IPS DF 4.7 (cell line): ENCODE data around the gene TNNT3.

Experiments
- DNase-seq: peaks from one replicate; pipeline ENCODE4 v3.0.0-alpha.2; 2013; ENCODE audit warnings: low spot score; ENCODE audit errors: extremely low read depth

TNNT3 gene

DNA sequence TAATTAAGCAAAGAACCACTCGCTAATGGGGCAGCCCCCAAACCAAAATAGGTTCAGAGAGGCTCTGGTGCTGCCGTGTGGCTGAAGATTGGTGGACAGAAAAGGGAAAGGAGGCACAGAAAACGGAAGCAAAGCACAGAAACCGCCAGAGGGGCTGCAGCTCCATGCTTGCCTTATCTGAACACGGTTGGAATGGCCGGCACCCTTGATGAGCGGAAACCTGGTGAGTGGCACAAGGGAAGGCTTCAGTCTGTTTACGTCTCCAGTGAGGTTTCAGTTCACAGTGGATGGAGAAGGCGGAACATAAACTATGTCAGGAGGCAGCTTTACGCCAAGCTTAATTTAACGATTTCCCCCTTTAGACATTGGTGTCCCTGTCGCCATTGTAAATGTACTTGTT lies 22.6 kb upstream of the TNNT3 start:
- DNase-seq, result no peak

DNA sequence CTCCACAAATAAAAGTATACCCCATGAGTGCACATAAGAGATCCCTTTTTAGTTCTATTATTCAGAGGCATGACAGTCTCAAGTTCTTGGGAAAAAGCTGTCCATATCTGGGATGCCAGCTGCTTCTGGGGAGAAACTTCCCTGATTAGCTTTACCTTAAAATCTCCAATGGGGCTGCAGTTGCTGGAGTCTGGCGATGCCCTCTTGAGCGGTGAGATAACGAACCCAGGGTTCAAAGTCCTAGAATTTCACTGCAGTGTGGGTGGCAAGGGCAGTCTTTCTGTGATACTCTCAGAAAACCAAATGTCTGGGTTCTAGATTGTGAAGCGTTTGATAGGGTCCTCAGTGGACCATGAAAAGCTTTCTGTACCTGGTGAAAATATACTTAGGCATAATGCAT lies 20.4 kb upstream of the TNNT3 start:
- DNase-seq, result no peak

DNA sequence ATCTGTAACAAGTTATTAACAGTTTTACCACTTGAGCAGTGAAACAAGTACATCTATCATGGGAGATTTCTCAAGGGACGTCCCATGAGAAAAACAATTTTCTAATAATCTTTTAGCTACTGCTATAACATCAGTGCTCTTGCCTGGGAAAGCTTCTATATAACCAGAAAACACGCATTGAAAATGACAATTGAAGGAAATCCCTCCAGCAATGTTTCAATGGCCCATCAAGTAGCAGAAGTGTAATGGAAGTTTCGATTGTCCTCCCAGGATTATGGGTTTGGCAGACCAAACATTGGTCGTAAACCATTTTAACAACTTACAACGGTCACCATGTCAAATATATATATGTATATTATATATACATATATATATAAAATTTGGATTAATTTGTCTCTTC lies 19.8 kb upstream of the TNNT3 start:
- no peak for DNase-seq

DNA sequence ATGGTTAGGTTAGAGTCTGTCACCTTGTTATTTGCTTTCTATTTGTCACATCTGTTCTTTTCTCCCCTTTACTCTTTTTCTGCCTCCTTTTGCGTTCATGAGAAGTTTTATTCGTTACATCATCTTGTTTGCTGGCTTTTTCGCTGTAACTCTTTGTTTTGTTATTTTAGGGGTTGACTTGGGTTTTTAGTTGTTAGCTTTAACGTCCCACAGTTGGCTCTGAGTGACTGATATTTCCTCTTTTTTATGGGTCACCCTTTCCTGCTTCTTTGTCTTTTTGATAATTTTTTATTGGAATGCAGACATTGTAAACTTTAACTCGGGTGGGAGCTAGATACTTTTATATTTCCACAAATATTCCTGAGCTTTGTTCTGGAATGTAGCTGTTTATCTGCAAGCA lies 13.3 kb upstream of the TNNT3 start:
- DNase-seq, result no peak

DNA sequence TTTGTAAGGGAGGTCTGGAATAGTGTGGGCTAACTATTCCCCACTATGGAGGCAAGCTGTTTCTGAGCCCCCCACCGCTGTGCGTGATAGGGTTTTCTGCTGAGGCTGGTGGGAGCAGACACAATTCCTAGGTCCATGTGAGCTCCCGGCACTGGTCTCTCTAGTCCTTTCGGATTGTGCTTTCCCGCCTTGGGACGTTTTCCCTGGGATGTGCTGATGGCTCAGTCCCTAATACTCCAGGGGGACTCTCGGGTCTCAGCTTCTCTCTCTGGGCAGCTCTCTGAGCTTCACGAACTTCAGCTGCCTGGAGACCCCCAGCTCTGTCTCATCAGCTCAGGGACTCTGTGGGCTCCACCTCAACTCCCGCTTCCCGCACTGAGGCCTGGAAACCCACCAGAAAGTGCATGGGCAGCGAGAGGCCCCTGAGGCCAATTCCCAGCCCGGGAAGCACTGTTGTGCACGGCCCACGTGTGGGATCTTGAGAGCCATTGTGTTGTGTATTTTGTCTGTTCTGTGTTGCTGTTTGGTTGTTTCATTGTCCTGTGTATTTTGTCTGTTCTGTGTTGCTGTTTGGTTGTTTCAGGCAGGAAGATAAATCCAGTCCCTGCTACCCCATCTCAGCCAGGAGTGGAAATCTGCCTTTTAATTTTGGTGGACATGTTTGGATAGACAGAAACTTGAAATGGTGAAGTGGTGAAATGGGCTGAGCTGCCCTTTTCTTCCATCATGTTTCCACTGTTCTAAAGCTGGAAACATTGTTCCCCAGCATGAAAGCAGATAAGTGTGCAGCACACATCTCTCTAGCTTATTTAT lies 12.7 kb upstream of the TNNT3 start:
- DNase-seq, result no peak

DNA sequence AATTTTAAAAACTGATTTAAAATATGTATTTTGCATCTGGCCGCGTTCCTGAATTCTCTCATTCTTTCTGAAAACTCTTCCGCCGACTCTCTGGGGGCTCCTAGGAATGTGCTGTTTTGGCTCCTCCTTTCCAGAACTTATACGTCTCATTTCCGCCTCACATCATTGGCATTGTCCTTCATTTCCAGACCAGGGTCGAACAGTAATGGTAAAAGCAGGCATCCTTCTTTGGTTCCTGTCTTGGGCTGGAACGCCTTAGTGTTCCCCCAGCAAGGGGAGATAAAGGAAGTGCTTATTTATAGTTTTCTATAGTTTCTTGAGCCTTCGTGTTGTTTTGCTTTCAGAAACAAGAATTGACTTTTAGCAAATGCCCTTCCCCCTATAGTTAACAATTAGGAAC lies 10.9 kb upstream of the TNNT3 start:
- no peak for DNase-seq

DNA sequence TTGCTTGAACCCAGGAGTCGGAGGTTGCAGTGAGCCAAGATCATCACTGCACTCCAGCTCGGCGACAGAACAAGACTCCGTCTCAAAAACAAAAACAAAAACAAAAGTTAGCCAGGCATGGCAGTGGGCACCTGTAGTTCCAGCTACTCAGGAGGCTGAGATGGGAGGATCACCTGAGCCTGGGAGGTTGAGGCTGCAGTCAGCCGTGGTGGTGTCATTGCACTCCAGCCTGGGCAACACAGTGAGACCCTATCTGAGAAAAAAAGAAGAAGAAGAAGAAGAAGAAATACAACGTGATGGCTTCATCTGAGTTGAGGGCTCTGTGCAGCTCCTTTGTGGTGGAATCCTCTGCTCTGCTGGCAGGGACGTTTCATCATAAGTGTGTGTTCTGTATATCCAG lies 10.0 kb upstream of the TNNT3 start:
- no peak for DNase-seq

DNA sequence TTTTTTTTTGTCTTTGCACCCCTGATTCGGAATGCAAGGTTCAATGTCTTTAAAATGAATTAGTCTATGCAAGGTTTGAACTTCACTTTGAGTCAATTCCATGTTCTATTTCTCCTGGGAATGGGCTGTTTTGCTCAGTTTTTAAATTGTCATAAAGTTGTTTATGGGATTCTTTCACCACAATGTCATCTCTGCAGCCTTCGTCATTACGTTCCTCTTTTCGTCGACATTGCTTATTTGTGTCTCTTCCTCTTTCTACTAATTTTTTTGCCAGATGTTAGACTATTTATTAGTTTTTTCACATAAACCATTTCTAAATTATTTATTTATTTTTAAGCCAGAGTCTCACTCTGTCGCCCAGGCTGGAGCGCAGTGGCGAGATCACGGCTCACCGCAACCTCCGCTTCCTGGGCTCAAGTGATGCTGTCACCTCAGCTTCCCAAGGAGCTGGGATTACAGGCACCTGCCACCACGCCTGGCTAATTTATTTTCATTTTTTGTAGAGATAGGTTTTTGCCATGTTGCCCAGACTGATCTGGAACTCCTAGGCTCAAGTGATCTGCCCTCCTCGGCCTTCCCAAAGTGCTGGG lies 7.1 kb upstream of the TNNT3 start:
- no peak for DNase-seq

DNA sequence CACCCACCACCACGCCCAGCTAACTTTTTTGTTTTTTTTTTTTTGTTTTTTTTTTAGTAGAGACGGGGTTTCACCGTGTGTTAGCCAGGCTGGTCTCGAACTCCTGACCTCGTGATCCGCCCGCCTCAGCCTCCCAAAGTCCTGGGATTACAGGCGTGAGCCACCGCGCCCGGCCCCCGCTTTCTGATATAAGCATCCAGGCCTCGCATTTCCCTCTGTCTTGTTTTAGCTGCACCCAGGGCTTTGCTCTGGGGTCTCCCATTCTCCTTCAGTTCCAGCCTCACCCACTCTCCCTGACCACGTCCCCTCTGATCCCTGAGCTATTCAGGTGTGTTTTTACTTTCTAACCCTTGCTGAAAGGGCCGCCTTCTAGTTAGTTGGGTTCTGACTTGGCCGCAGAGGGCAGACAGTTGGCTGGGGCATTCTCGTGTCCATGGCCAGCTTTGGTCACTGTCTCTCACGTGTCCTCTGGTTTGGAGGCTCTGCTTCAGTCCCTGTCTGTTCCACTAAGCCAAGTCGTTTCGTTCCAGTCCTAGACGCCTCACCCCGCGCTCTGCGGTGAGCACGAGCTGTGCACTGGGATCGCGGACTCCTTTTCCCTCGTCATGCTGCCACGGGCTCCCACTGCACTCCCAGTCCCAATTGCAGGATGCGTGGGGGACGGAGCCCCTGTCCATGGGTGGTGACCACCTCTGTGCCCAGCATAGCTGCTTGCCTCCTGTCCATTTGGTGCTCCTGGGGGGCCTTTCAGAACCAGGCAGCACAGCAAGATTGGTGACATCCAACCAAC lies 6.0 kb upstream of the TNNT3 start:
- DNase-seq, result no peak

DNA sequence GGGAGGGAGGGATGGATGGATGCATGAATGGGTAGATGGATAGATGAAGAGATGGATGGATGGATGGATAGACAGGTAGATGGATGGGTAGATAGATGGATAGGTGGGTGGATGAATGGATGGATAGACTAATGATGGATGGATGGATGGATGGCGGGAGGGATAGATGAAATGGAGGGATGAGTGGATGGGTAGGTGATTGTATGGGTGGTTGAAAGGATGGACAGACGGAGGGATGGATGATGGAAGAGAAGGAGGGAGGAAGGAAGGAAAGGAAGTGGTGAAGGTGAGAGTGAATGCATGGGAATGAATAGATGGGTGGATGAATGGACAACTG lies 3.7 kb upstream of the TNNT3 start:
- no peak for DNase-seq

DNA sequence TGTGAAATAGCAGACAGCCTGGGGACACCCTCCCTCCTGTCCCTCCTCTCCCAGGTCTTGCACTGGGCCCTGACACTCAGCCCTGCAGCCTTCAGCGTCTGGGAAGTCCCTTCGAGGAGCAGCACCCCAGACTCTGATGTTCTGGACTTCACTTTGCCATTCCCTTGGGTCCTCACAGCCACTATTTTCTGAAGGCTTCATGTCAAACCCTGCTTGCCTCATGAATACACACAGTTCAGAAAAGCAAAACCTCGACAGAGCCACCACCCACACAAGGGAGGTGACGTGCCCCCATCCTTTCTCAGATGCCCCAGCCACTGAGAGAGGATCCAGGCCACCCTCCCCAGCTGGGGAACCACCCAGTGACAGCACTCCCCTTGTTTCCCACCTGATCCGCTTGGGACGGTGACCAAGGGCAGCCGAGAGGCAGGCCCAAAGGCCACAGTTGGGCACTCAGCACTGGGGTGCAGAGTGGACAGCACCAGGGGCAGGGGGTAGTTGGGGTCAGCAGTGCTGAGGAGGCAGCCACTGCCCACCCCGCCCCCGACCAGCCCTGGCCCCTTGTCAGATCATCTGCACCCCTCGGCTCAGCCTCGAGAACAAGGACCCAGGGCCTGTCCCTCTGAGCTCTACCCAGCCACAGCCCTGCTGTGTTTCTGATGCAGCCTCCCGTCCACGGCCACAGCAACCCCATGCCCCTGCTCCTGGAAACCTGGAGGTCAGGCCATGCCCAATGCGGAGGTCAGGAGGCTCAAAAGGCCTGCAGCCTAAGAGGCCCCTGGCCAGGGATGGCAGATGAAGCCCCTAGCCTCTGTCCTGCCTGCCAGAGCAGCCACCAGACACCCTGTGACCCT lies 3.1 kb upstream of the TNNT3 start:
- no peak for DNase-seq

DNA sequence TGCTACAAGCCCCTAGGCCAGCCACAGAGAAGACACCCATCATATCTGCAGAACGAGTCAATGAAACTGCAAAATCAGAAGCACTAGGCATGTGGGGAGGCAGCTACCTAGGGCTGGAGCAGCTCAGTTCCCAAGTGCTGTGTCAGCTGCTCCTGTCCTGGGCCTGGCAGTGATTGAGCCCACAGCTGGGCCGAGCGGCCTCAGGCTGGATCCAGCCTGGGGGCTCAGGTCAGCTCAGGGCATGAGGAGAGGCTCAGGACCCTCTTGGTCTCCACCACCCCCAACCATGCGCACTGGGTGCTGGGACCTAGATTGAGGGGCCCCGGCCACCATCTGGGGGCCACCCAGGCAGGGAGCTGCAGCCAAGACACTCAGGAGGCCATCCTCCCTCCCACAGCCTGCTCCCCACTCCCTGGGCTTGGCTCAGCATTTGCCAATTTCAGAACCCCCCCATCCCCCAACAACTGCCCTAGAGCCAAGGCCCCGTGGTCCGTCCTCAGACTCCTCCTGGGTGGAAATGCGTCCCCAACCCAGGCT lies 2.4 kb upstream of the TNNT3 start:
- DNase-seq, result no peak

DNA sequence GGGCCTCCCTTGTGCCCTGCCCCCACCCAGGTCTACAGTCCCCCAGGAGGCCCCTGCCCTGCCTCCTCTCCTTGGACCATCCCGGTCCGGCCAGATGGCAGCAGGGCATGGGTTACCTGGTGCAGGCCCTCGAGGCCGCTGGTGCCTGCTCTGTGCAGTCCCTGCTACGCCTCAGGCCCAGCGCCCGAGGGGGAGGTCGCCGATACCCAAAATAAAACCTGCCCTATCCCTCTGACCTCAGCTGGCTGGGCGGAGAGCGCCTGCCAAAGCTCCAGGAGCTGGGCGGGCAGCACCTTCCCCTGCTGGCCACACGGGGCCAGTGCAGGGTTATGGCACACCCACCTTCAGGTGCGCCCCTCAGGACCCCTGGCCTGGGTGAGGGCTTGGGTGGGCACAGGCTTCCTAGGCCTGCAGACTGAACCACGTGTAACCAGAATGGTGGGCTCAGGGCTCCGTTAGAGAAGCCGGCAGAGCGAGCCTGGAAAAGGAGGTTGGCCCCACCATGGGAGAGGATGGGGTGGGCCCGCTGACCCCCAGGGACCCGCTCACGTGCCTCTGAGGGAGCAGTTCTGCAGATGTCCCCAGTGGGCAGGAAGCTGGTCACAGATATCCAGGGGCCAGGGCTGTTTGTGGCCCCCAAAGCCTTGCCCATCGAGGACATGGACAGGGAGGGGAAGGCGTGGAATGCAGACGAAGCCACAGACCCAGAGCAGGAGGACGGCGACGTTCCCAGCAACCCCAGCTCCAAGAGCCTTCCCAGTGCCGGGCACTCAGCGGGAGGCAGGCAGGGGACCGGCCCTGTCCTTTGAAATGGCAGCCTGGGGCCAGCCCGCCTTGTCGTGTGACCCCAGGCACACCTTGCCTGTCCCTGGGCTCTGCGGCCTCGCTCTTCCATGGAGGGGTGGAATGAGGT lies 1.7 kb upstream of the TNNT3 start:
- DNase-seq, result no peak

DNA sequence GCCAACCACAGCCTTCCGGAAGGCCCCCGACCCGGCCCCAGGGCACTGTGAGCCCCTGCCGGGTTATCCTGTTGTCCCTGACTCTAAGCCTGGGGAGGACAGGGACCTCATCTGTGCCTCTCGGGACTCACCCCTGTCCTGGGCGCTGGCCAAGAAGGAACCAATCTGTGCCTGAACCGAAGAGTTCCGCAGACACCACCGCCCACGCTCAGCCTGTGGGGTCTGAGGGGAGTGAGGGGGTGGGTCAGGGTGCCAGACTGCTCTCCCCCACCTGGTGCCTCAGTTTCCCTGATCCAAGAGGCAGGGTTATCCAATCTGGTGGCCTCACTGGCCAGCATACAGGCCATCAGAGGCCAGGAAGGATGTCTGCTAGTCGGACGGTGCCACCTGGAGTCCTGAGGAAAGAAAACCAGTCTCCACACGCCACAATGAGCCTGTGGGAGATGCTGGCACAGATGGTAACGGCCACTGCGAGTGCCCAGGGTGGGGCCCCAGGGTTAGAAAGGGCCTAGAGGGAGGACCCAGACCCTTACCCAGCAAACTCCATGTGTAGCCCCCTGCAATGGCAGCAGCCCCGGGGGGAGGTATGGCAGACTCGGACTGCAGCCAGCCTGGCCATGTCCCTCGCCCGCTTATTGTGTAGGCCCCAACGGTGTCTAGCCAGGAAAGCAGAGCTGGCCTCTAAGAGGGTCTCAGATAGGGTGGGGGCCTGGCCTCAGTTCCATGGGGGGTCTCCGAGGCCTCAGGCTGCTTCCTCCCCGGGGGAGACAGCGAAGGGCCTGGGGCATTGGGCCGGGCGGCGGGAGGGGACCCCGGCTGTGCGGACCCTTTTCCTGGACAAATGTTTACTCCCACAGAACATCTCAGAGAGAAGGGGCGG lies 827 bp upstream of the TNNT3 start:
- DNase-seq, result no peak

DNA sequence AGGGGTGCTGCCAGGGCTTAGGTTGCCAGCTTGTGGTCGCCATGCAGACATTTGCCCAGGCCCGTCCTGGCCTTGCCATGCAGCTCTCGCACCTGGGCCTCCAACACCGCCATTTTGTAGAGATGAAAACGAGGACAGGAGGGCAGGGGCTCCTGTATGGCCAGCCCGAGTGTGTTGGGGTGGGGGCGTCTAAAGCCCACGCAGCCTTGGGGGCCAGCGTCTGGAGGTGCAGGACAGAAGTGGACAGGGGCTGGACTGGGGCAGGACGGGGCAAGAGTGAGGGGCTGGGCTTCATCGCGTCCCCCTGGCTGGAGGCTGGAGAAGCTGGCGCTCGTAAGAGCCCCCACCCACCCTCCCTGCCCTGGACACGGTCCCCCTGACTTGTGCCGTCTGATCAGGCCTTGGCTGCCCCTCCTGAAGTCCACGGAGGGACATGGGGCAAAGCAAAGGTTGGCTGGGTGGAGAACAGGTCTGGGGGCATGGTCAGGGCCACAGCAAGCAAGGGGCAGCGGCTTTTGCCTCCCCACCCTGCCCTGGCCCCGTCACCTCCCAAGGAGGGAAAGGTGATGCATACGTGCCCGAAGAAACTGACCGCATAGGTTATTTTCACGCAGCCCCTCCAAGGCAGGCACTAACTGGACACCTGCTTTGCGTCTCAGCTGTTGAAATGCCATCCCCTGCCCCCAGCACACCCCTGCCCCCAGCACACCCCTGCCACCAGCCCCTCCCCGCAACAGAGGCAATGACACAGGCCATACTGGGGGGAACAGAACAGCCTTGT lies 815 bp downstream of the TNNT3 start:
- no peak for DNase-seq

DNA sequence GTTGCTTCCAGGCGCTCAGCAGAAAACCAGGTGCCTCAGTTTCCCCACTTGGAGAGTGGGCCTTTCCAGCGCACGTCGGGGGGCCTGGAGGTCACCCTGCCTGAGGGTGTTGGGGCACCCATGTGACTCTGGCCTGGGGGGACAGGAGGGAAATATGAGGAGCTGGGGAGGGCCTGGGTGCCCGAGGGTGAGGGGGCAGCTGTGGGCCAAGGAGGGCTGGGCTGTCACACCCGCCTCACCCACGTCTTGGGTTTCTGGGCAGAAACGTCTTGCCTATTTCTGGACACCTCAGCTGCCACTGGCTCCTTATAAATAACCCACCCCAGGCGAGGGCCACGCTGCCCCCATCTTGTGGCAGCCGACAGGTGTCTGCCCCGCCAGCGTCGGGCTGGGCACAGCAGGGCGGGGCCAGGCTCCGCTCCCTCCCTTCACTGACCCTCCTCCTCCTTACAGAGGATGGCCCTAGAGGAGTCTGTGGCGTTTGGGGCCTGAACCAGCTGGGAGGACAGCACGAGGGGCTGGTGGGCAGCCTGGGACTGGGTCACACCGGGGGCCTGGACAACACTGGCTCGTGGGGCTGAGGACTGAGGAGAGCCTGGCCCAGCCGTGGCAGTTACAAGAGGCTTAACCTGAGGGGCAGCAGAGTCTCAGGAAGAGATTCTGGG lies 1.5 kb downstream of the TNNT3 start:
- DNase-seq, result no peak

DNA sequence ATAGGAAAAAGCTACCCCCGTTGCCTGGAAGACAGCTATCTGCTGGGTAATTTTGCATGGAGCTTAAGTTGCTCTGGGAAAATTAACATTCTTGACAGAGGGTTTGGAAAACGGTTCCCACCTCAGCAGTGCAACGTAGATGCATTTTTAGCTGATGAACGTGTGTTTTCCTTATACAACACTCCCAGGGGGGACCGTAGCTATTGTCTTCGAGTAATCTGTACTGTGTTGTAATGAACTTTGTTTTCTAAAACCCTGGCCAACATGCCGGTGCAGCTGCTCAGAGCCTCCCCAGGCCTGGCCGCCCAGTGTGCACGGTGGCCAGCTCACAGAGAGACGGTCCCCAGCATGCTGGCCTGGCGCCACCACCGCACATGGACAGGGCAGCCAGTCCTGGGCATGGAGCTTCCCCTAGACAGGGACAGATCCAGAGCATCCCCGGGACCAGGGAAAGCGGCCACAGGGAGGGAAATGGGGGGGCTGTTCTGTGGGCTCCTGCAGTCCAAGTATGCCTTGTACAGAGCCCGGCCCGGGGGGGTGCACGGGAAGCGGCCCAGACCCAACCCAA lies 2.2 kb downstream of the TNNT3 start:
- DNase-seq, result no peak
